ENCODE results near the gene GIMAP5.

The GIMAP5 gene

DNA sequence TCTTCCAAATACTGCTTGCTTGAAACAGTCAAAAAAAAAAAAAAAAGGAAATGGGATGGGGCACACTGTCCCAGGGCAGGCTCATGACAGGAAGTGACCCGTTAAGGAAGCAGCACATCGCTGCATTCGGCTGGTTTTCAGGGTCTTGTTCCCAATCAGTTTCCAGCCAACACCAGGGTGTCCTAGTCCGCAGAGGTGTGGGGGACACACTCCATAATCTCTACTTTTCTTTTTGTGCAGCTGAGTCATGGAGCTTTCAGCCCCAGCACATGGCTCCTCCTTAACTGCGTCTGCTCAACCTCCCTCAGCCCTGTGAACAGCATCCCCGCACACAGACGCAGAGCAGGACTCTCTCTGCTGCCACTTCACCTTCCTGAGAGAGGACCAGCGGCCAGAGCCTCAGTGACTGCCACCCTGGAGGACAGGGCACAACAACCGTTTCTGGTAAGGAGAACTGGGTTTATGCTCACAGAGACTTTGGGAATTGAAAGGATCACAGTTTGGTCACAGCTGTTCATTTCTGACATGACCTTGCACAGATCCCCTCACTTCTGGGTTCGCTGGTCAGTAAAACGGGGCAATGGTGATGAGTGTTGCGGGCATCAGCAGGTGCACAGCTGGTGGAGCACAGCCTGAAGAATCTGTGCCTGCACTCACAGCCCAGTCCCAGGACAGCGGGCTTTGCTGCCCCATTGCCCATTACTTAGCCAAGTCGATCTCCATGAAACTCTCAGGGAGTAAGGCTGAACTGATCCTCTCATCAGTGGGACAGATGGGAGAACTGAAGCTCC, at the start of gene GIMAP5:
Gene GIMAP5 (plus strand): TSS at position 154 of the 791 bp plus-strand sequence. CDS start 3,467 bp downstream, outside the sequence.
- peak; percentile 38 for DNase-seq (ENCODE audit: low read depth)

DNA sequence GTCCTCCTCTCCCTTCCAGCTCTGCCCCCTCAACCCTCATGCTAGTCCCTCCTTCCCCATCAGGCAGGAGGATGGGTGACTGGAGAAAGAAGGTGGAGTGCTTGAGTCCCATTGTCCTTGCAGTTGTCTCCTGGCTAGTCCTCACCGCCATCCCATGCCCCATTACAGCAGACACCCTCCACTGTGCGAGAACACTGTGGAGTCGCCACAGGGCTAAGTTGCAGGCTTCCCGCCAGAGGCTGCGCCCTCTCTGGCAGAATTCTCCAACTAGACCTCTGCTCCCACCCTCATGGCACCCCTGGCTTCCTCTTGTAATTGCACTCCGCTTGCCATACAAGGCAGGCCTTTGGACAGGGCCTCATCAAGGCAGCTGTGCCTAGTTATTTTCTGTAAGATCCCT, 48.6 kb upstream of the GIMAP5 start:
- DNase-seq (ENCODE audit: low read depth) = no peak

DNA sequence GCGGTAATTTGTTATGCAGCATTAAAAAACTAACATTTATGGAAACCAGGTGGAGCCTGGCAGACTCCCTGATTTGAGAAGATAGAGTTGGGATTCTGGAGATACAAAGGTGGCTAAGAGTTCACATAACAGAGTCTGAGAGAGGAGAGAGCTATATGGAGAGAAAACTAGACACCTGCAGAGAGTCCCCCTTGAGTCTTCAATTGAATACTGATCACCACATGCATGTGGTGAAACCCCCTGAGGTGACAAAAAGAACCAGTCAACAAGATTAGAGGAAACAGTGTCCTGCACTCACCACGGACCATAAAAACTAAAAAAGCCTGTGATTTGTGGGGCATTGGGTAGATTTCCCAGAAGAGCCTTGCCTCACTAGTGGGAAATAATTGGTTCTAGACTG, 41.6 kb upstream of the GIMAP5 start:
- DNase-seq (ENCODE audit: low read depth) = no peak

DNA sequence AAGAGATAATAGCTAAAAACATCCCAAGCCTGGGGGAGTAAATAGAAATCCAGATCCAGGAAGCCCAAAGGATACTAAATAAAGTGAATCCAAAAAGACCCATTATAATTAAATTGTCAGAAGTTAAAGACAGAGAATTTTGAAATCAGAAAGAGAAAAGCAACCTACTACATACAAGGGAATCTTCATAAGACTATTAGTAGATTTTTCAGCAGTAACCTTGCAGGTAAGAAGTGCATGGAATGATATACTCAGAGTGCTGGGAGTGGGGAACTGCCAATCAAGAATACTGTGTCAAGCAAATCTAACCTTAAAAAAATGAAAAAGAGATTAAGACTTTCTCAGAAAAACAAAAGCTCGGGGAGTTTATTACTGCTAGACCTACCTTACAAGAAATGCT, 34.0 kb upstream of the GIMAP5 start:
- no peak for DNase-seq (ENCODE audit: low read depth)

DNA sequence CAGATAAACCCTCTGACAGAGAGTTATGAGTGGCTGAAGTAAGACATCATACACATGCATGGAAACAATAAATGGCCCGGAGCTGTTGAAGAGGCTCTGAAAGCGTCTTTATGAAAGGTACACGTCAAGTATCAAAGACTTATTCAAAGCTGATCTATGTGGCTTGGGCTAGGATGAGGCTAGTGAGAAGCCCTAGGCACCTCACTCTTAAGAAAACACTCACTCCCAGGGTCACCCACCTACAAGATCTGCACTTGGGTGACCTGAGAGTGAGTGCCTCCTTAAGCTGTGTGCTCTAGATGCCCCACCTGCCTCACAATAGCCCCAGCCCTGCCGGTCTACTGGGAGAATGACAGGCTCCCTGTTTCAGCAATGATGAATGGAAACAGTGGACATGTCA, 21.9 kb upstream of the GIMAP5 start:
- no peak for DNase-seq (ENCODE audit: low read depth)

DNA sequence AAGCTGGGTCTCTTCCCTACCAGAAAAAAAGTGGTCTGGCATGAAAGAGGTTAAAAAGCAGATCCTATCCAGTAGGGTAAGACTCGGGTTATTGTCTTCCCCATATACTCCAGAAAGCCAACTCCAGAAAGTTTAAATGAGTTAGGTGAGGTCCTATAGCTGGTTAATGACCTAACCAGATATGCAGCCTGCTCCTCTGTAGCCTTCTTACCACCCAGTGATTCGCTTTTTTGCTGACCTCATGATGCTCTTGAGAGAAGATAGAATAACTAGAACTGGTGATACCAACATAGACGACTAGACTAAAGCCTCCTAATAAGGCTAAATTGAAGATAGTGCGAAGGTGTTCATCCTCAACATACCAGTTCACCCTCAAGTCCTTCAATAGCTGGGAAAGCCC, 21.5 kb upstream of the GIMAP5 start:
- no peak for DNase-seq (ENCODE audit: low read depth)

DNA sequence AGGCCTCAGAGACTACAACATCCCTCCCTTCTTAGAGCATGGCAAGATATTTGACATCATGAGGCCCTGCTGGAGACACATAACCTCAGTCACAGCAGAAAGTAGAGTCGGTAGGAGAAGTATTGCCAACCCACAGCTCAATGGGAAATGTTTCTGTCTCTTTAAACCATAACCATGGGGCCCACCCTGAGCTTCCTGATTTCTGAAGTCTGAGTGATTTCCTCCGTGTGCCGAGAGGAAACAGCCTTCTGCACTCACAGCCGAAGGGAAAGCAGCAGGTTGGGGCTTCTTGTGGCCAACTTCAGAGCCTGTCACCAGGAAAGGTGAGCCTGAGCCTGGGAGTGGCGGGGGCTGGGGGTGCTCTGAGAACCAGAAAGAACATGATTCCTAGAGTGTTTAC, 20.9 kb upstream of the GIMAP5 start, which contains the start of gene GIMAP1:
Gene GIMAP1 (plus strand): TSS at position 246 of the 400 bp plus-strand sequence. CDS start 2,435 bp downstream, outside the sequence.
- DNase-seq (ENCODE audit: low read depth) = peak; percentile 47

DNA sequence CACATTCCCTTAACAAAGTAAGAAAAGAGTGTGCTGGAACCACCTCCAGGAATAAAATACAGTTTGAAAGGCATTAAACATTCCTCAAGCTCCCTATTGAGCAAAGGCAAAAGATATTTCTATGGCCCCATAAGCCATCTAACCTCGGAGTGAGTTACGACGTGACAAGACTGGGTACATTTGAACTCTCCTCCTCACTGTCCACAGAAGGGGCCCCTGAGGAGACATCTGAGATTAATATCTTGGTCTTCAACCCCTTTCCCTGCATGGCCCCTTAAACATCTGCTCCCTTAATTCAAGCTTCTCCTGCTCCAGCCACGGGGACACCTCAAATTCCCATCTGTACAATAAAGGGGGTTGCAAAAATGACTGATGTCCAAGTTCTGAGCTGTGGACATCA, 20.3 kb upstream of the GIMAP5 start:
- DNase-seq (ENCODE audit: low read depth) = no peak

DNA sequence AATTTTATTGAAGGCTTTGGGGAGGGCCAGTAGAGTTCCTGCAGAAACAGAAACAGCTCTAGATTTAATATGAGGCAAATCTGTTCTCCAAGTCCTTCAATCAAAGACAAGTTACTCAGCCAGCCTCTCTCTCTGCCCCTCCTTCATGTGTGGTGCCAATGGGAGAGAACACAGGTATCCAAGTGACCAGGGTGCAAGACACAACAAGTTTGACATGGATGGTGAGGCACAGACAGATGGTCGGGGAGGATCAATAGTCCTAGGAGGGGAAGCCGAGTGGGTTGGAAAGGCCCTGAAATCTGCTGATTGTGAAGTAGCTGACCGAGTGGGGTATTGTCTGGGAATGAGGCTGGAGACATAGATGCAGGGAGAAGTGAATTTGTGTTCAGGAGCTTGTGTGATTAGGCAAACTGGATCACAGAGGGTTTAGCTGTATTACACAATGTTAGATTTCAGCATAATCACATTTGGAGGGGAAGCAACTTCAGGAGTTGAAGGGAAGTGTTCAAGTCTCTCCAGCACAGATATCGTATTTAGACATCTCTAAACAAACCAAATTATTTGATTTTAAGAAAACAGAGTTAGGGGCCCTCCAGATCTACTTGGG, 19.3 kb upstream of the GIMAP5 start:
- no peak for DNase-seq (ENCODE audit: low read depth)

DNA sequence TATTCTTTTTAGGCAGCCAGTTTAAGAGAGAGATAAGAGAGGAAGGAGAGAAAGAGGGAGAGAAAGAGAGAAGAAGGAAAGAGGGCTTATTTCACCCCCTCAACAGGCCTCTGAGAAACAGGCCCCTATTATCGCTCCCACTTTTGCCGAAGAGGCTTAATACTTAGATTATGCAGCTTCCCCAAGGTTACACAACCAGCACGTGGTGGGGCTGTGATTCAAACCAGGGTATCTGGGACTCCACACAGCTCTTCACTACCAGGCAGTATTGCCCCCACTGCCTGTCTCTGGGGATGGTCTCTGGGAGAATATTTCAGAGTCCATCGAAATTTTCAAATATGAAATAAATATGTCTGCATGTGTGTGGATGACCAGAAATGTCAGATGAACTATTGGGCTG, 17.8 kb upstream of the GIMAP5 start:
- no peak for DNase-seq (ENCODE audit: low read depth)

DNA sequence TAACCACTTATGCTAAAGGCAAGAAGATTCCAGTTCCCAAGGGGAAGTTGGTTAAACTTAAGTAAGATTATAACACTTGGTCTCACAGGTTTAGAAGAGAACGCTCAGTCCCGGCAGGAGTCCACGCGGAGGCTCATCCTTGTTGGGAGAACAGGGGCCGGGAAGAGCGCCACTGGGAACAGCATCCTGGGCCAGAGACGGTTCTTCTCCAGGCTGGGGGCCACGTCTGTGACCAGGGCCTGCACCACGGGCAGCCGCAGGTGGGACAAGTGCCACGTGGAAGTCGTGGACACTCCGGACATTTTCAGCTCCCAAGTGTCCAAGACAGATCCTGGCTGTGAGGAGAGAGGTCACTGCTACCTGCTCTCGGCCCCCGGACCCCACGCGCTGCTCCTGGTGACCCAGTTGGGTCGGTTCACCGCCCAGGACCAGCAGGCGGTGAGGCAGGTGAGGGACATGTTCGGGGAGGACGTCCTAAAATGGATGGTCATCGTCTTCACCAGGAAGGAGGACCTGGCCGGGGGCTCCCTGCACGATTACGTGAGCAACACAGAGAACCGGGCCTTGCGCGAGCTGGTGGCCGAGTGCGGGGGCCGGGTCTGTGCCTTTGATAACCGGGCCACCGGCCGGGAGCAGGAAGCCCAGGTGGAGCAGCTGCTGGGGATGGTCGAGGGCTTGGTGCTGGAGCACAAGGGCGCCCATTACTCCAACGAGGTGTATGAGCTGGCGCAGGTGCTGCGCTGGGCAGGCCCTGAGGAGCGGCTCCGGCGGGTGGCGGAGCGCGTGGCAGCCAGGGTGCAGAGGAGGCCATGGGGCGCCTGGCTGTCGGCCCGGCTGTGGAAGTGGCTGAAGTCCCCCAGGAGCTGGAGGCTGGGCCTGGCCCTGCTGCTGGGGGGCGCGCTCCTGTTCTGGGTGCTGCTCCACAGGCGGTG, 17.0 kb upstream of the GIMAP5 start:
- DNase-seq (ENCODE audit: low read depth) = no peak

DNA sequence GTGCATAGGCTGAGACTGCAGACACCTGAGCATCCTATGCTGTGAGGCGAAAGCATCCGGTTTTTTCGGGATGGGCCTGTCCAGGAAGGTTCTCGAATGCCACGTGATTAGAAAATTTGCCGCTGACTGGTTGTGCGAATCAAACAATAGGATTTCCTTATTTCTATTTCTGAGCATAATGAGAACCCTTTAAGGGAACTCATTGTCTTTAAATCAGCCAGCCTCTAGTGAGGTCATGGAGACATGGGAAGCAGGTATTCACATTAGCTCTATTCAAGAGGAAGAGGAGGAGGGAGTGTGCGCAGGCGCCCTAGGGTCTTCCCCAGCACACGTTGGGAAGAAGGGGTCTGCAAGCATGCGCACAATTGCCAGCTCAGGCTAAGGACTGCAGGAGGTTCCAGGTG, 15.2 kb upstream of the GIMAP5 start:
- no peak for DNase-seq (ENCODE audit: low read depth)

DNA sequence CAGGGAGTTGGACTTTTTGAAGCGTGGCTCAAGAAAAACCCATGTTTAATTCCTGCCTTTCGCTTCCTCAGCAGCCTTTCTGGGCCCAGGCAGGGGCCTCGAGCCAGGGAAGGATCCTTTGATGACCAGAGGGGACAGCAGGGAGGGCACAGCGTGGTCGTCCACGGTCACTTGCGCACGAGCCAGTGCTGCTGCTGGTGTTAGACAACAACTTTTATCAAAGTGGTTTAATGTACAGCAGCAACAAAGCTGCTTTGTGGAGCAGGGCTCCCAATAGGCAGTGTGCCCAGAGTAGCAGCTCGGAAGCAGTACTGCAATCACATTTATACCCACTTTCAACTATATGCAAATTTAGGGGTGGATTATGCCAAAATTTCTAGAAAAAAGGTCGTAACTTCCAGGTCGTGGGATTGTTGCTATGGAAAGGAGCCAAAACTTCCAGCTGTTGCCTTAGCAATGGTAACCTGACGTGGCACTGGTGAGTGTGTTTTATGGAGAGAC, 14.7 kb upstream of the GIMAP5 start:
- no peak for DNase-seq (ENCODE audit: low read depth)

DNA sequence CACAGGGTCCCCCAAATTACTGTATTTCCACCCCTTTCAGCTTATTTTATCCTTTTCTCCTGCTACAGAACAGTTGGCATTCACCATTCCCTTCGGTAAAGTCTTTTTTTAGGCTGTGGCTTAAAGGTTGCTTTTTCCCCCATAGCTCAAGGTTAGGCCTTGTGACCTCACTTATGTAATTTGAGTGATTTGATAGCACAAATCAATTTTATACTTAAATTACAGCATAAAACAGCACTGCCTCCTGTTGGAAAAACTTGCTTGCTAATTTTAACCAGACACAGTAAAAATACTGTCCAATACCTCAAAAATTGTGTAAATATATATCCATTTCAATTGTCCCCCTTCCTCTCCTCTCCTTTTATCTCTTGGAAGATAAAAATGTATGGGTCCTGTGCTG, 13.8 kb upstream of the GIMAP5 start:
- DNase-seq (ENCODE audit: low read depth) = no peak

DNA sequence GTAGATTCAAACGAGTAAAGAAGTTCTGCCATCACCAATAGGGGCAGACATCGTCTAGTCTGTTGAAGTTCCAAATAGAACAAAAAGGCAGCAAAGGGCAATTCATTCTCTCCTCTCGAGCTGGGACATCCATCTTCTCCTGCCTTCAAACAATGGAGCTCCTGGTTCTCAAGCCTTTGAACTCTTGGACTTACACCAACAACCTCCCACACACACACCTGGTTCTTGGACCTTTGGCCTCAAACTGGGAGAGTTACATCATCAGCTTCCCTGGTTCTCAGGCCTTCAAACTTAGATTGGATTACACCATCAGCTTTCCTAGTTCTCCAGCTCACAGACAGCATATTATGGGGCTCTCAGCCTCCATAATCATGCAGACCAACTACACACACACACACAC, 9.8 kb upstream of the GIMAP5 start:
- no peak for DNase-seq (ENCODE audit: low read depth)

DNA sequence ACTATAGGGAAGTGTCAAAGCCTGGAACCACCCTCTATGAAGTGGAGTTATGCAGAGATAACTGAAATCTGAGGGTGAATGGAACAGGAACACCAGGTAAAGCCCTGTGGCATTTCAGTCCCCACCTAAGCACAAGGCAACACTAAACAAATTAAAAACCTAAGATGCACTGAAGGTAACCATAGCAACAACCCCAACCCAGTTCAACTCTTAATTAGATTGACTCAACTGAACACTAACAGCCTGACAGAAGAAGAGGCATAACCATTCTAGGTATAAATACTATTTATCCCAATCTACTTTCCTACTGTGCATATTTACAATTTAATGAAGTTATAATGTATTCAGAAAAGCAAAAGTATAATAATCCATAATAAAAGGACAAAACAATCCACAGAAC, 9.2 kb upstream of the GIMAP5 start:
- no peak for DNase-seq (ENCODE audit: low read depth)

DNA sequence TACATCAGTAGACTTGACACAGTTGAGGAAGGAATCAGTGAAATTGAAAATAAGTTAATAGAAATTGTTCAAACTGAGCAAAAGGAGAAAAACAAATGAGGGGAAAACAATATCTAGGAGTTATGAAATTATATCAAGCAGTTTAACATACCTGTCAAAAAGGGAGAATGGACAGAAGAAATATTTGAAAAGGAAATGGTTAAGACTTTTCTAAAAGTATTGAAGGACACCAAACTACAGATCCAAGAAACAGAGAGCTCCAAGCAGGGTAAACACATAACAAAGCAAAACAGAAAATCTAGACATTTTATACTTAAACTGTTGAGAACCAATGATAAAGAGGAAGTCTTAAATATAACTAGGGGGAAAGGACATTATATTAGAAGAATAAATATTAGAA, 8.6 kb upstream of the GIMAP5 start:
- DNase-seq (ENCODE audit: low read depth) = no peak

DNA sequence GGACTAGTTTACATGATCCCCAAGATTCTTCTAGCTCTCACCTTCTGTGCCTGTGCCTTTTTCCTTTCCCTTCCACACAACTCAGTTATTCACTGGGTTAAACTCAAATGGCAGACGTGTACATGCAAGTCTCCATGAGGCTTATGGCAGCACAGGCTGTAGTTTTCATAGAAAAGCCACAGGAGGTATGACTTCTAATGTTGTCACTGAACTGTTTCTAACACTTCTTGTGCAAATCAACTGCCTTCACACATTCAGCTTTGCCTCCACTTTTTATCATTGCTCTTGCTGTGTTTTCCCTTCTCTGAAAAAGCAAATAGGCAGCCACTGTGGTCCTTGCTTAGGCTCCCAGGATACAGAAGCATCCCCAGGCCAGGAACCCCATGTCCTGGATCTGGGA, 5.3 kb upstream of the GIMAP5 start:
- DNase-seq (ENCODE audit: low read depth) = no peak

DNA sequence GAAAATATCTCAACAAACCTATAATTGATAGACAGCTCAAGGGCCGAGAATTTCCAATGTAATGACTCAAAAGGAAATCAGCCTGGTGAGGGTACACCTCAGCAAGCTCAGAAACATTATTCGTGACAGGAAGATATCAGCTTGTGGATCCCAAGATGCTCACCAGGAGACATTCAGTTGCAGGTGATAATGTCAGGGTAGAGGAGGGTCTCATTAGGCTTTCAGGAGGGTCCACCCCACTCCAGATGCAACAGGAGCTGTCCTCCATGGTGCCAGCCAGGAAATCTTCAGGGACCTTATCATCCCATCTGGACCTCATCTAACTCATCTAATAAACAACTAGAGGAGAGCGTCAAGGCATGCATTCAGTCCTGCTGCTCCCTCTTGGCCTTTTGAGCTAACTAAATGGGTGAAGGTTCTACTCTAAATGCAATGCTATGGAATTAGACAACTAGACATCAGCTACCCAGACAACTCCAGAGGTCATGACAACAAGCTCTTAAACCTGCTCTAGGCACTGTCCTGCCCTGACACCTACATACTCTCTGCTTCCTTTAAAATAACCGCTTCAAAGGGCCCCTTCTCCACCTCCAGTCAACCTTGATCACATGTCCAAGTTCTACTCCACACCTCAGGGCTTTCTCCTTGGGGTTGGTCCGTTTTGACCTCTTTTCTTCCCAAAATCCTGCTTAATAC, 4.3 kb upstream of the GIMAP5 start:
- DNase-seq (ENCODE audit: low read depth) = no peak

DNA sequence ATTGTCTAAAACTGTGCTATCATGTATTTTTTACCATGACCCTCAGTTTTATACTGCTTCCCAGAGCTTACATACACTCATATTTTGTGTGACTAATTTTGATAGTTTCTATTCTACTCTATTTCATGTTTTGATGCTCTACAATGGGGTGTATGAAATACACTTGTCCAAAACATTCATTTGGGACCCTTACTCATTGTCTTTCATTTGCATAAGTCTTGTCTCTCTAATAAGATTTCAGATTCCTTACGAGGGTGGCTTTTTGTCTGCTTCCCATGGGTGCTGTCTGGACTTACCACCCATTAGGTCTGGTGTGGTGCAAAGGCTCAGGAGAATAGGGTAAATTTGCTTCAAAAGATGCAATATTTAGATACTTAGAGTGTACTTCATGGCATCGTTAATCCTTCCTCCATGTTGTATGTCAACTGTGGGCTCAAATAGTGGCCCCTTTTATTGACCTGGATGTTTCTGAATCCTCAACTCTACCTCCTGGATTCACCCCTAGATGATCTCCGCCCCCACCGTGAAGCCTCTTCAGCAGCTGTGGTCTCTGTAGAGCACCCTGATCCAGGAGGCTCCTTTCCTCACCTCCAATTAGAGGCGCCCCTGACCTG, 3.6 kb upstream of the GIMAP5 start:
- DNase-seq (ENCODE audit: low read depth) = no peak

DNA sequence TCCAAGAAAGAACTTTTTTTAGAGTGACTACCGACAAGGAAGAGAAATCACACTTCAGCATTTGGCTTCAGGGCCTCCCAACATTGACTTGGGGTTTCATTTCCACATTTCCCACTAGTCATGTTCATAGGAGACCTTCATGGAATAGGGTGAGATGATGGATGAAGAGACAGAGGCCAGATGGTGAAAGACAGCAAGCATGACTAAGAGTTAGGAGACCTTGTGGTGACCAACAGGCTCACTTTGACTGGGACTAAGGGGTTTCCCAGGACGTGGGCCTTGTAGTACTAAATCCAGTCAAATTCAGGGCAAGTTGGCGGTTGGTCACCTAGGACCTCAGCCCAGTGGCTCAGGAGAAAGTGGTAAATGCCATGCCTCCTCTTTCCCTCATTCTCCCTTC, 3.0 kb upstream of the GIMAP5 start:
- no peak for DNase-seq (ENCODE audit: low read depth)
